Measurements from ENCODE around the gene PDZD8.

GRCh38 chr10:117360994-117361667, 14.1 kb downstream of the PDZD8 start:
- no peak for TF ChIP-seq CTCF (IDR thresholded peaks at IDR 0.05)
- TF ChIP-seq POLR2AphosphoS5 (IDR thresholded peaks at IDR 0.05): no peak
- TF ChIP-seq EP300 (IDR thresholded peaks at IDR 0.05): no peak
- TF ChIP-seq POLR2A (IDR thresholded peaks at IDR 0.05; ENCODE audit: low read depth): no peak
